ENCODE measurements around the gene SRSF10.

DNA sequence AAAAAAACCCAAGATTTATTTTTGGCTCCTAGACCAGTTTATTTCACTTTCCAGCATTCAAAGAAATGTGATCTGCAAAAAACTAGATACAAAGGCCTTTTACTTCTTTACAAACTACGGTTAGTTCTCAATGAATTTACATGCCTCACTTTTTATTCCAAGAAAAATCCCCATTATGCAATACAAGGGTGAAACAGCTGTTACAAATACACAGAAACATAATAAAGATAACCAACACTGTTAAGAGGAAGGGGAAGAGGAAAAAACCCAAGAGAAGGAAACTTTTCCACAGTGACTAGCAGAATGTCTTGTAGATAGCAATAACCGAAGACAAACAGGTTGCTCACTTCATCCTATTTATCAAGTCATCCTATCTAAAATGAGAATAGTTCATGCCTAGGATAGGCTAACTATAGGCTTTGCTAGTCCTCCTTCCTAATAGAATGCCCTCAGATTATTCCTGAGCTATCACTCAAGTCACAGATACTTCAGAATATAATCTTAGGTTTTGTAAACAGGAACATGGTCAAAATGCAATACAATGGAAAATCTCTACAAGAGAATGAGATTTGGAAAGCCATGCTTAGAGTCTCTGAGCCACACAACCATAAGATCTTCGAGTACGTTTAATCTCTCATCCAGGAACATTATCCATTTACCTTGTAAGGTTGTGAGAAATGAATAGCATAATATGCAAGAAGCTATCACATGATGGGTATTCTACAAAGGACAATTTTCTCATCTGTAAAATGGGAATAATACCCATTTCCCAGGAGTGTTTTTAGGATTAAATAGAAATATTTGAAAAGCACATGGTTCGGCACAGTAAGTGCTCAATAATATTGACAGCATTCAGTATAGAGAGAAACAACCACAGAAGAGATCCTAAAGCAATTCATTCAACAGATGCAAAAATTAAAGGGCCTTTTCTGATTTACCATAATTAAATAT, 15.1 kb downstream of the SRSF10 start:
- TF ChIP-seq EZH2 (IDR thresholded peaks at IDR 0.05; ENCODE audit: insufficient read depth, low read length) (no peak), CTCF (IDR thresholded peaks at IDR 0.05; ENCODE audit: insufficient read depth, low read depth, low read length) (no peak)
